Glutamatergic neuron (in vitro differentiated cells): ENCODE data around the gene HADHB. TPM values are rescaled to one million over a fixed set of nuclear protein-coding genes. Genes with fewer than 3 reads are reported as not detected.
"Not testable (repeated sequence)": the region's sequence is repeated elsewhere in the genome, so short reads cannot be mapped to it uniquely, and the experiment has no call there.

Experiments
- DNase-seq: peaks from one replicate; pipeline ENCODE4 v3.0.0; 2022
- H3K27ac Mint-ChIP-seq: one replicate; pipeline ENCODE4 v1.8.0; 2020; ENCODE audit warnings: mild to moderate bottlenecking, mixed read lengths, inconsistent platforms; ENCODE audit not compliant: unreplicated experiment
- H3K27me3 Mint-ChIP-seq: one replicate; pipeline ENCODE4 v1.8.0; 2020; ENCODE audit warnings: mild to moderate bottlenecking, moderate library complexity, mixed read lengths, inconsistent platforms; ENCODE audit not compliant: unreplicated experiment
- H3K36me3 Mint-ChIP-seq: one replicate; pipeline ENCODE4 v1.8.0; 2020; ENCODE audit warnings: mild to moderate bottlenecking, mixed read lengths, inconsistent platforms; ENCODE audit not compliant: unreplicated experiment
- H3K4me1 Mint-ChIP-seq: one replicate; pipeline ENCODE4 v1.8.0; 2020; ENCODE audit warnings: mild to moderate bottlenecking, low read depth, mixed read lengths, inconsistent platforms; ENCODE audit not compliant: unreplicated experiment
- H3K4me3 Mint-ChIP-seq: one replicate; pipeline ENCODE4 v1.8.0; 2020; ENCODE audit warnings: mild to moderate bottlenecking, mixed read lengths, inconsistent platforms; ENCODE audit not compliant: unreplicated experiment
- H3K9me3 Mint-ChIP-seq: one replicate; pipeline ENCODE4 v1.8.0; 2020; ENCODE audit warnings: mild to moderate bottlenecking, moderate library complexity, mixed read lengths, inconsistent platforms; ENCODE audit not compliant: unreplicated experiment
- total RNA-seq: library from RNA; stranded (reverse); fragmentation: NEBNext Ultra II Directional; extraction: Animal tissue kit (Norgen Biotek cat#: 25700); gene quantifications from one replicate; pipeline ENCODE4 v1.2.1, GENCODE V29; 2021; ENCODE audit not compliant: unreplicated experiment
- TF ChIP-seq, protein P1 (sequence below): fragments of 200-600 bp; sonication (generic); IDR thresholded peaks from one replicate; pipeline ENCODE4 v1.5.0; 2021; ENCODE audit not compliant: partially characterized antibody, unreplicated experiment

Gene HADHB
- total RNA-seq, 1 donor from 2014 or later = 30.5 TPM

- no peak for DNase-seq
- no peaks in the 10 kb centered on the region for H3K9me3 Mint-ChIP-seq
- TF ChIP-seq, protein P1, sequence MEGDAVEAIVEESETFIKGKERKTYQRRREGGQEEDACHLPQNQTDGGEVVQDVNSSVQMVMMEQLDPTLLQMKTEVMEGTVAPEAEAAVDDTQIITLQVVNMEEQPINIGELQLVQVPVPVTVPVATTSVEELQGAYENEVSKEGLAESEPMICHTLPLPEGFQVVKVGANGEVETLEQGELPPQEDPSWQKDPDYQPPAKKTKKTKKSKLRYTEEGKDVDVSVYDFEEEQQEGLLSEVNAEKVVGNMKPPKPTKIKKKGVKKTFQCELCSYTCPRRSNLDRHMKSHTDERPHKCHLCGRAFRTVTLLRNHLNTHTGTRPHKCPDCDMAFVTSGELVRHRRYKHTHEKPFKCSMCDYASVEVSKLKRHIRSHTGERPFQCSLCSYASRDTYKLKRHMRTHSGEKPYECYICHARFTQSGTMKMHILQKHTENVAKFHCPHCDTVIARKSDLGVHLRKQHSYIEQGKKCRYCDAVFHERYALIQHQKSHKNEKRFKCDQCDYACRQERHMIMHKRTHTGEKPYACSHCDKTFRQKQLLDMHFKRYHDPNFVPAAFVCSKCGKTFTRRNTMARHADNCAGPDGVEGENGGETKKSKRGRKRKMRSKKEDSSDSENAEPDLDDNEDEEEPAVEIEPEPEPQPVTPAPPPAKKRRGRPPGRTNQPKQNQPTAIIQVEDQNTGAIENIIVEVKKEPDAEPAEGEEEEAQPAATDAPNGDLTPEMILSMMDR = no peak
- H3K4me1 Mint-ChIP-seq = peaks cover 4% of the 10 kb centered on the region
- H3K27ac Mint-ChIP-seq = no peak overlapping the region
- H3K4me3 Mint-ChIP-seq = no peak overlapping the region
- no peaks in the 10 kb centered on the region for H3K27me3 Mint-ChIP-seq
- H3K36me3 Mint-ChIP-seq = no peaks in the 10 kb centered on the region
Observed at GRCh38 chr2:26251893-26252292, 7.2 kb downstream of the HADHB start.

DNA sequence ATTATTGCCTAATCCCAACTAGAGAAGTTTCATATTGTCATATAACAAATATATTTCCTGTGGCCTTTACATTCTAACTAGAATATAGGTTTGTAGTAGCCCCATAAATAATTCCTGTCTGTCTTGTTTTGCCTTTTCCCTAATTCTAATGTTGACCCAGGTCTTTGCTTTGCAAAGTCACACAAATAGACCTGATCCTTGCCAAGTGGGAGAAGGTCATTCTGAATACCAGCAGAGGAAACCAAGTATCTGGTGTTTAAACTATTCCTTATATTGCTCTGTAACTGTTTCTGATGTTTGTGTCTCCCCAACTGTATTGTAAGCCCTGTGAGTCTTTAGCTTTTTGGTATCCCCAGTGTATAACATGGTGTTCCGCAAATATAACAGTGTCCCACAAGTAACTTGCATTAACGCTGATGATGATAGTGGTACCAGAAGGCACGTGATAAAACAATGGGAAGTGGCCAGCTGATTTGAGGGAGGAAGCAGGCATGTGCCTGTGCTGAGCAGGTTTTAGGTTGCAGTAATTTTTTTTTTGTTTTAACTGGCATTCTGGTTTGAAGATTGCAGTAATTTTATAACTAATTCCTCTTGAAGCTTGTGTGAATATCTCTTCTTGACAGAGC lies 11.1 kb downstream of the HADHB start:
- TF ChIP-seq, protein P1 = no peak
- no peaks in the 10 kb centered on the region for H3K4me1 Mint-ChIP-seq

DNA sequence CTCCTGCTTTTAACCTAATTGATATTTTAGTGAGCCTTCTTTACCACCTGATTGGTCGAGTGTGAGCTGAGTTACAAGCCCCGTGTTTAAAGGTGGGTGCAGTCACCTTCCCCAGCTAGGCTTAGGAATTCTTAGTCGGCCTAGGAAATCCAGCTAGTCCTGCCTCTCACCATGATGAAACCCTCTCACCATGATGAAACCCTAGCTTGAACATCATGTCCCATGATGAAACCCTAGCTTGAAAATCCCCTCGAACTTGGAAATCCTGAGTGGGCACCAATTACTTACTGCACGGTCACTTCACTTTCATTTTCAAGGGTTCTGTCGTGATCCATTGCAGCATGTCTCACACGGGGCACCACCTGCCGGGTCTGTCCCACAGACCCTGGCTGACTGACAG lies 14.1 kb downstream of the HADHB start:
- H3K27me3 Mint-ChIP-seq, DNase-seq, H3K4me3 Mint-ChIP-seq, H3K27ac Mint-ChIP-seq, H3K9me3 Mint-ChIP-seq, H3K4me1 Mint-ChIP-seq: not testable (repeated sequence)
- peaks cover 16% of the 10 kb centered on the region for H3K36me3 Mint-ChIP-seq

More for the DNA sequence above, 11.1 kb downstream of the HADHB start:
- Mint-ChIP-seq H3K27me3 (no peaks in the 10 kb centered on the region), H3K4me3 (no peak overlapping the region), H3K27ac (no peak overlapping the region), H3K36me3 (peaks cover 16% of the 10 kb centered on the region), H3K9me3 (peaks cover 2% of the 10 kb centered on the region)
- no peak for DNase-seq

DNA sequence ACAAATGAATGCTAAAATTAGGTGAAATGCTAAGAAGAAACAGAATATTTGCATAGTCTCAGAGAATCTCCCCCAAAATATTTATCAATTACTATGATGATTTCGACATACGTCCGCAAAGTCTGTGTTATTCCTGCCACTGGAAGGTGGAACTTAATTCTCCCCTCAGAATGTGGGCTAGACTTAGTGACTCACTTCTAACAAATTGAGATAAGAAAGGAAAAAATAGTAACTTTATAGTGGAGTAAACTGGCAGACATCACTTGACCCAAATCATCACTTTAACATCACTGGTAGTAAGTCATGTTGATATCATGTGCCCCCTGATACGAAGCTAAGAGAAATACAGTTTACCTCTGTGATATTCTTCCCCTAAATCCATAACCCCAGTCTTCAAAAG lies 23.5 kb downstream of the HADHB start:
- no peak overlapping the region for H3K27ac Mint-ChIP-seq
- peaks cover 3% of the 10 kb centered on the region for H3K9me3 Mint-ChIP-seq
- no peak for DNase-seq
- no peaks in the 10 kb centered on the region for H3K27me3 Mint-ChIP-seq
- H3K4me3 Mint-ChIP-seq = no peak overlapping the region
- TF ChIP-seq, protein P1 = no peak
- H3K36me3 Mint-ChIP-seq = no peaks in the 10 kb centered on the region
- no peaks in the 10 kb centered on the region for H3K4me1 Mint-ChIP-seq

DNA sequence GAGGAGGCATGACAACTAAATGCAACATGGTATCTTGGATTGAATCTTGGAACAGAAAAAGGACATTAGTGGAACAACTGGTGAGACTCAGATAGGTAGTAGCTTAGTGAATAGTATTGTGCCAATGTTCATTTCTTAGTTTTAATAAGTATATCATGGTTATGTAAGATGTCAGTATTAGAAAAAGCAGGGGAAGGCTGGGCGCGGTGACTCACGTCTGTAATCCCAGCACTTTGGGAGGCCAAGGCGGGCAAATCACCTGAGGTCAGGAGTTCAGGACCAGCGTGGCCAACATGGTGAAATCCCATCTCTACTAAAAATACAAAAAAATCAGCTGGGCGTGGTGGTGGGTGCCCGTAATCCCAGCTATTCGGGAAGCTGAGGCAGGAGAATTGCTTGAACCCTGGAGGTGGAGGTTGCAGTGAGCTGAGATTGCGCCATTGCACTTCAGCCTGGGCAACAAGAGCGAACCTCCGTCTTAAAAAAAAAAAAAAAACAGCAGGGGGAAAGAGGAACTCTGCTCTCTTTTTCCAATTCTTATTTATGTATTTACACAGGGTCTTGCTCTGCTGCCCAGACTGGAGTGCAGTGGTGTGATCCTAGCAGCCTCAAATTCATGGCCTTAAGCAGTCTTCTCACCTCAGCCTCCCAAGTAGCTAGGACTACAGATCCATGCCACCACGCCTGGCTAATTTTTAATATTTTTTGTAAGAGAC lies 24.1 kb downstream of the HADHB start:
- not testable (repeated sequence) for H3K9me3 Mint-ChIP-seq, DNase-seq, H3K4me3 Mint-ChIP-seq, H3K4me1 Mint-ChIP-seq, H3K27ac Mint-ChIP-seq, H3K27me3 Mint-ChIP-seq, H3K36me3 Mint-ChIP-seq

GRCh38 chr2:26269571-26270158 lies 24.9 kb downstream of the HADHB start:
- Mint-ChIP-seq H3K4me1 (no peaks in the 10 kb centered on the region), H3K4me3 (no peak overlapping the region), H3K27me3 (no peaks in the 10 kb centered on the region), H3K27ac (no peak overlapping the region), H3K9me3 (peaks cover 3% of the 10 kb centered on the region), H3K36me3 (no peaks in the 10 kb centered on the region)
- no peak for DNase-seq
- TF ChIP-seq, protein P1 = no peak
